Activated CD8-positive, alpha-beta memory T cell treated with anti-CD3 and anti-CD28 coated beads, Interleukin-2, amount 50 U/mL, for 1 hour (primary cell): ENCODE results near the gene NPBWR2.

Experiments
- DNase-seq: peaks from one replicate; pipeline ENCODE4 v3.0.0-alpha.2; 2020; ENCODE audit errors: extremely low read depth

The NPBWR2 gene

GRCh38 chr20:64084685-64085152 is 22.6 kb downstream of the NPBWR2 start:
- no peak for DNase-seq

DNA sequence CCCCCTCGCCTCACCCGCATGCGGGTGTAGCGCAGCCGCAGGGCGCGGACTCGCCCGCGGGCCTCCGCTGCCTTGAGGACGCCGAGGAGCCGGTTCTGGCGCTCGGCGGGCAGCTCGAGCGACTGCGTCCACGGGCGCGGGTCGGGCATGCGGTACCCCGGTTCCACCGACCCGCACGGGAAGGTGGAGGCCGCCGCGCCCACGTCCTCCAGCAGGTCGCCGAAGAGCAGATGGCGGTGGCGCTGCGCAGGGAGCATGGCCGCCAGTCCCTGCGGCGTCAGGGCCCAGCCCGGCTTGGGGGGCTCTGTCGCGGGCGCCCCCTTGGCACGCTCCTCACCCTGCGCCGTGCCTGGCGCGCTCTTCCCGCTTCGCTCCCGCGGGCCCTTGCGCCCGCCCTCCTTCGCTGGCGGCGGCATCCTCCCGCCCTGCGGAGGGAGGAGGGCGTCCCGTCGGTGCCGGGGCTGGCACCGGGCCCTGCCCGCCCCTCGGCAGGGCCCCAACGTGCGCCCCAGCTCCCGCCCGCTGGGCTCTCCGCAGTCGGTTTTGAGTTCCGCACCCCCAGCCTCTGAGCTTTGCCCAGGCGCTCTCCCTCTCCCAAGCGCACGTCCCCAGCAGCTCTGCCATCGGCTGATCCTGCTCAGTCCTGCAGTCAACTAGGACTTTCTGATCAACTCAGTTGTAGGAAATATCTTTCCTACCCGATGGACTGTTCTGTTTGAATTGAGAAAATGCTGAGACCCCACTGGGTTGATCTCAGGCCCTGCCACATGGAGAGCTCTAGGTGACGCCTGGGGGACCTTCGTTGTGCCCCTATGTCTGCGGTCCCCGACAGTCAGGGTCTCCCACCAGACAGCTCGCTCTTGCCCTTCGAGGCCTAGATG is 23.3 kb downstream of the NPBWR2 start, which contains the start of gene LKAAEAR1:
Gene LKAAEAR1 (minus strand): TSS at position 595 of the 881 bp plus-strand sequence. CDS start 179 bp downstream, at position 416.
- no peak for DNase-seq

DNA sequence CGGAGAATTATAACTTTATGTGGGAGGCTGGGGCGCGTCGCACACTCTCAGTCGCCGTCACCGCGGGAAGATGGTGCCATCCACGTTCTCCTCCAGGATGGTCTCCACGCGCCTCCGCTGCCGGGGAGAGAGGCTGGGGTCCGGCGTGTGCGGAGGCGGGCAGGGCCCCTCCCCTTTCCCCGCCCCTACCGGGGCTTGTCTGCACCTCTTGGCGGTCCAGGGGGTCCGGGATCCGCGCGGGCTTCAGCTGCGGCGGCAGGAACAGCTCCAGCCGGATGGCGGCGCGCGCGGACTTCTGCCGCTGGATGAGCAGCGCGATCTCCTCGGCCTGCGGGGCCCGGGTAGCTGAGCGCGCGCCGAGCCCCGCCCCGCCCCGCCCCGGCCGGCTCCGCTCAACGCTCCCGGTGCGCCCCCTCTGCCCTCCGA is 24.0 kb downstream of the NPBWR2 start:
- DNase-seq = no peak

- DNase-seq = no peak
Measured at GRCh38 chr20:64082820-64083377, 24.5 kb downstream of the NPBWR2 start.

DNA sequence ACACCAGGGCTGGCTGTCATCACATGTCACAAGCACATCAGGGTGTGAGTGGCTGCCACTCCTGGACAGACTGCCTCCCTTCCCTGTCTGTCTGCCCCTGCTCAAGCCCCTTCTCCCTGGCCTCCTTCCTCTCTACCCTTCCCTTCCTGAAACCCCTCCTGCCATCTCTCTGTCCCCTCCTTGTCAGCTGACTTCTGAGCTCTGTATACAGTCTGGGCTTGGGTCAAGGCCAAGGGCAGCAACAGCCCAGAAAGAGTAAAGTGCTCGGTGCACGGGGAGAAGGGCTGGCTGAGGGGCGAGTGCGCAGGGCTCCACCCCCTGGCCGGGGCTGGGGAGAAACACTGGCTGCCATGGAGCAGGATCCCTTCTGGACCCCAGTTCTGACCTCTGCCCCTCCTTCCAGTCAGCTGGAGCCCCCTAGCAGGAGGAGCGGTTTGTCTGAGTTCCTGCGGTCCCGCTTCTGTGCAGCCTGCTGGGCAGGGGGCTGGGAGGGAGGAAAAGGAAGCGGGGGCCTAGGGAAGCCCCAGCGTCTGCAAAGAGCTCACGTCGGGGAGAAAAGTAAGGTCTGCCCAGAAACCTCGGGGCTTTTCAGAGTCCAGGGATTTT is 25.1 kb downstream of the NPBWR2 start:
- no peak for DNase-seq

- no peak for DNase-seq
Measured at GRCh38 chr20:64081624-64081964, 25.8 kb downstream of the NPBWR2 start.

DNA sequence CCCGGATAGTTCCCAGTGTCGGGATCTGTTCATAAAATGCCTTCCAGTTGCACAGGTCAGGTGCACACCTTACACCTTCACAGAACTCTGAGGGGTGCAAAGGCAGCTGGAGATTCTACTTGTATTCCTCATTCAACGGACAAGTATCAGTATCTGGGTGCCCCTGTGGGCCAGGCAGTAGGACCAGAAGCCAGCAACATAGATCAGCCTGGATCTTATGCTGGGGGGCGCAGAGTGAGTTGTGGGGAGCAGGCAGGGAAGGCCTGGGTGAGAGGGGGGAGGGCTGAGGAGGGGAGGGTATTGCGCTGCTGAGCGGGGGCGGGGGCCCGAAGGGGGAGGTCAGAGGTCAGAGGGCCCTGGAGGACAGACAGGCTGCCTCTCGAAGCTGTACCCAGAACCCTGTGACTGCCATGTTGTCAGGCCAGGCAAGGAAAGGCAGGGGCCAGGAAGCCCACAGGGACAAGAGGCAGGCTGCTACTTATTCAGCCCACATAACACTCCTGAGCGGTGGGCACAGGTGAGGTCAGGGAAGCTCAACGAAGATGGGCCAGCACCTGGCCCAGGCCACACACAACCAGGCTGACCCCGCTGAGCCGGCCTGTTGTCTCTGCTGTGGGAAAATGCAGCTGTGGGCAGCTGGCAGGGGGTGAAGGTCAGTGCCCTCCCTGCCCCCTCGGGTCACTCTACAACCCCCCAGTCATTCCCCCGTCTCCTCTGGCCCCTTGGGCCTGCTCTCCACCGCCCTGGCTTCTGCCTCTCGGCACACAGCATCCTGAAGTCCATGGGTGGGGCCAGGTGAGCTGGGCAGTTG is 26.3 kb downstream of the NPBWR2 start:
- no peak for DNase-seq

GRCh38 chr20:64080013-64080812 is 27.2 kb downstream of the NPBWR2 start, which contains the start of gene OPRL1:
OPRL1 (plus strand) TSS chr20:64080082; CDS start chr20:64092721, 12,639 bp downstream.
- no peak for DNase-seq

DNA sequence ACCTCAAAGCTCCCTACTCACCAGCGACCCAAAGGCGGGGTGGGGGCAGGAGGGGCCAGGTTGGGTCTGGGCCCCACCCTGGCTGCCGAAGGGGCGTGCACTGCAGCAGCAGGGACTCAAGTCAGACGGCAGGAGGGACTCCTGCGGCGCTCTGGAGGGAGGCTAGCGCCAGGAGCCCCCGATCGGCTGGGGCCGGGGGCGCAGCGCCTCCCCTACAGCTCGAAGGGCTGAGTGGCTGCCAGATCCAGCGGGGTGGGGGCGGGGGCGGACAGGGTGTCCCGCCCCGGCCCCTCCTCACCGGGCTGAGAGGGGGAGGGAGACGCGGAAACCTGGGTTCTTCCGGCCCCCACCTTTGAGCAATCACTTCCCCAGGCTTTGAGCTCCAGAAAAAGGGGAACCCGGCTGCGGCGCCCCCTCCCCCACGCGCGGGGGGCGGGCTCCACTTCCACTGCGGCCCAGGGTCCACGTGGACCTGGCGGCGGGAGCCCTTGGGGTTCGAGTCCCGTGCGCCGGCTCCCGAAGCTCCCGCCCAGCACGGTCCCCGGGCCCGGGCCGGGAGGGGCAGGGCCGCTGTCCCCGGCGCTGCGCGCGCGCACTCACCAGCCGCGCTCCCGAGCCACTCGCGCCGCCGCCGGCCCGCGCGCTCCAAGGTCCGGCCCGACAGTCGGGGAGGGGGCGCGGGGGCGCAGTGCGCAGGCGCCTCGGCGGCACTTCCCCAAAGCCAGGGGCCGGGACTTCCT is 27.9 kb downstream of the NPBWR2 start, which contains the start of gene RGS19:
Gene RGS19 (minus strand): TSS at position 246 of the 740 bp plus-strand sequence. CDS start 2,632 bp downstream, outside the sequence.
- no peak for DNase-seq

GRCh38 chr20:64078934-64079272 is 28.5 kb downstream of the NPBWR2 start:
- no peak for DNase-seq

DNA sequence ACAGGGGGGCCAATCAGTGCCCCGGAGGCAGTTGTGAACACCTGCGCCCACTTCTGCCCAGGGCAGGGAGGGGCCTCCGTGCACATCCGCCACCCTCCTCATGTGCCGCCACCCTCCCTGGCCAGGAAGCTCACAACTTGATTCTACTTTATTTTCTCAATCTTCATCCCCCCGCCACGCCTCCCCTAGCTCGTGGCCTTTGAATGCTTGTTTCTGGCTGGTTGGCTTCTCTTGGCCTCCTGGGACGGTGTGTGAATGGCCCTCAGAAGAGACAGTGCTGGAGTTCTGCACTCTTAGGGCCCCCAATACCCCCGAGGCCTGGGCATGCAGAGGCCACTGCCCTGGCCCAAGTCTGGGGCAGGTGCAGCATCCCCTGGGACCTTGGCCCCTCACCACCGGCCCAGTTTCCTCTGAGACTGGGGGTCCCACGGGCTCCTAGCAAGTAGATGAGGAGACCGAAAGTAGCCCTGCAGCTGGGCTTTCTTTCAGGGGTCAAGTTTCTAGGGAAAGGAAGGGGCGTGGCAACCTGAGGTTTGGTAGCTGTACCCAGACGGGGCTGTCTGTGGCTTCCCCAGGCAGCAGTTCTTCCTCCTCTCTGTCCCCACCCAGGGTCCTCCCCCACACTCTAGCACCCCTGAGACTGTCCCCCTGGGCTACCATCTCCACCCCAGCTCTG is 29.4 kb downstream of the NPBWR2 start:
- DNase-seq = no peak

GRCh38 chr20:64077541-64077875 is 29.9 kb downstream of the NPBWR2 start:
- DNase-seq = no peak

- DNase-seq = no peak
Measured at GRCh38 chr20:64077094-64077493, 30.3 kb downstream of the NPBWR2 start.

DNA sequence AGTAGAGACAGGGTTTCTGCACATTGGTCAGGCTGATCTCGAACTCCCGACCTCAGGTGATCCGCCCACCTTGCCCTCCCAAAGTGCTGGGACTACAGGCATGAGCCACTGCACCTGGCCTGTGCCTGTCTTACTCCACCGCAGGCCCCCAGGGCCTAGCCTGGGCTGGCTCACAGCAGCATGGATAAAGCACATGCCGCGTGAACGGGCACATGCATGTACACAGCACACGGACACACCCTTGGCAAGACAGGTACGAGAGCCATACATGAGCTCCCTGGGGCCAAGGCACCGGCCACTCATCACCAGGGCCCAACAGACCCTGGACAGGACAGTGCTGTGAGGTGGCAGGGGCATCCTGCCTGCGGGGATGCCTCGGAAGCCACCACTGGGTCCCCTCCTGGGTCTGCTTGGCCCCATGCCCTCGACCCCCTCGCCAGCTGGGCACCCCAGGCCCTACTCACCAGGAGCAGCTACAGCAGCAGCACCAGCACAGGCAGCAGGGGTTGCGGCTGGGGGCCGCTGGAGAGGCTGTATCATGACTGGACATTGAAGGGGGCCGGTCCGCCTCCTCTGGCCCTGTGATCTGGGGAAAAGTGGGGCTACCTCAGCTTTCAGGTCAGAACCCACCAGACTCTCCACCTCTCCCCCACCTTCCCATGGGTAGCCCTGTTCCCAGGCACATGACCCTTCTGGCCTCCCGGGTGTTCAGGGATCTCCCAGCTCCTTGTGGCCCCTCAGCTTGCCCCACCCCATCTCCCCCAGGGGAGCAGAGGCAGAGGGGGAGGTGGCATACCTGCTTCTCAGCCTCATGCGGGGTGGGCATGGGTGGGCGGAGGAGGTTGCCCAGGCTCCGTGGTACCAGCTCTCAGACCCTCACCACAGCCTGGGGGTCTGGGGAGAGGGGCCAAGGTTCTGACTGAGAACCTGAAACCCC is 31.0 kb downstream of the NPBWR2 start:
- no peak for DNase-seq

- DNase-seq = no peak
Measured at GRCh38 chr20:64075556-64075955, 31.8 kb downstream of the NPBWR2 start.

- DNase-seq = no peak
Measured at GRCh38 chr20:64074963-64075362, 32.4 kb downstream of the NPBWR2 start.

GRCh38 chr20:64074184-64074789 is 33.1 kb downstream of the NPBWR2 start:
- no peak for DNase-seq

GRCh38 chr20:64073476-64074183 is 33.7 kb downstream of the NPBWR2 start:
- no peak for DNase-seq
